ENCODE data around the gene TTPAL.

Gene TTPAL, protein sequence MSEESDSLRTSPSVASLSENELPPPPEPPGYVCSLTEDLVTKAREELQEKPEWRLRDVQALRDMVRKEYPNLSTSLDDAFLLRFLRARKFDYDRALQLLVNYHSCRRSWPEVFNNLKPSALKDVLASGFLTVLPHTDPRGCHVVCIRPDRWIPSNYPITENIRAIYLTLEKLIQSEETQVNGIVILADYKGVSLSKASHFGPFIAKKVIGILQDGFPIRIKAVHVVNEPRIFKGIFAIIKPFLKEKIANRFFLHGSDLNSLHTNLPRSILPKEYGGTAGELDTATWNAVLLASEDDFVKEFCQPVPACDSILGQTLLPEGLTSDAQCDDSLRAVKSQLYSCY

DNA sequence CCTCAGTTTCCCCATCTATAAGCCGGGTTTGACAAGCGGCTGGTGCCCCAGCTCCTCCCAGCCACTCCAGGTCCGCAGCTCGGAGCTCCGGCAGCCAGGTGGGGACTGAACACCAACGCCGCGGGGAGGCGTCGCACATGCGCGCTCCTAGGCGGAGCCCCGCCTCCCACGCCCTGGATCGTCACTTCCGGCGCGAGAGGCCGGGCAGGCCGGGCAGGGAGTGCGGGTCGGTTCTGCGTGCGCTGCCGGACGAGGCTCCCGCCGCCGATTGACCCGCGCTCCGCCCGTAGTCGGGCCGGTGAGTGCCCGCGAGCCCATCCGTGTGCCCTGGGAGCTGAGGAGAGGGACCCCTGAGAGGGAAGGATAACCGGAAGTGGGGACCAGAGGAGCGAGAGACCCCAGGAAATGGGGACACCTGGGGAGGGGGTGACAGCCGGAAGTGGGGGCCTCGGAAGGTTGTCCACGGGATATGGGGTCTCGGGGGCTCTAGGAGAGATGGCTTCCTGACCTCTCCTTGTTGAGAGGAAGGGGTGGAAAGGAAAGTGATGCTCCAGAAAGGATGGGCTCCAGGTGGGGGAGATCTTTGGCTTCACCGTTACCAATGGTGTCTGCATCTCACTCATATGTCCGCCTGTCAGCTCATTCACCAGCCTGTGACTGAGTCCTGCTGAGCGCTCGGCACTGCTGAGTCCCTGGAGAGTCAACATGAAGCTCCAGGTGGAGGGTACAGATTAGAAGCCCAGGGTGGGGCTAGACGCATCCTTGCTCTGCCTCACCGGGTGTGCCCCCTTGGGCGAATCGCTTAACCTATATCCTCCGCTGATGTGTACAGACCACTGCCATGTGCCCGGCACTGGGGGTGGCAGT is at the start of gene TTPAL:
TTPAL (plus strand) TSS at position 181 of the 867 bp plus-strand sequence. CDS start 4,126 bp downstream, outside the sequence.
- peak; percentile 90 for DNase-seq (ENCODE audit: low spot score)

DNA sequence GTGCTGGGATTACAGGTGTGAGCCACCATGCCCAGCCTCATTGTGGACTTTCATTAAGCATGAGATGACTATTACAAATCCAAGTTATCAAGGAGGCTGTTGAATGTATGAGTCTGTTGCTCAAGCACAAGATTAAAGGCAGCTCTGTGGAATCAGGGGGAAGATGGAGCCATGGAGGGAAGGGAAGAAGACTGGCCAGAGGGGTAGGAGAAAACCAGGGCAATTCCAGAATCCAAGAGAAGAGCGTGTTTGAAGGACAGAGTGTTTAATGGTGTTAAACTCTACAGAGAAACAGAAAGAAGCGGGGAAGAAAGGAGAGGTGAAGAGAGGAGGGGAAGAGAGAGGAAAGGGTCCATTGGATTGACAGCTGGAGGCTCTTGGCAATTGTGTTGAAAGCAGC is 49.8 kb upstream of the TTPAL start:
- DNase-seq (ENCODE audit: low spot score), result no peak

DNA sequence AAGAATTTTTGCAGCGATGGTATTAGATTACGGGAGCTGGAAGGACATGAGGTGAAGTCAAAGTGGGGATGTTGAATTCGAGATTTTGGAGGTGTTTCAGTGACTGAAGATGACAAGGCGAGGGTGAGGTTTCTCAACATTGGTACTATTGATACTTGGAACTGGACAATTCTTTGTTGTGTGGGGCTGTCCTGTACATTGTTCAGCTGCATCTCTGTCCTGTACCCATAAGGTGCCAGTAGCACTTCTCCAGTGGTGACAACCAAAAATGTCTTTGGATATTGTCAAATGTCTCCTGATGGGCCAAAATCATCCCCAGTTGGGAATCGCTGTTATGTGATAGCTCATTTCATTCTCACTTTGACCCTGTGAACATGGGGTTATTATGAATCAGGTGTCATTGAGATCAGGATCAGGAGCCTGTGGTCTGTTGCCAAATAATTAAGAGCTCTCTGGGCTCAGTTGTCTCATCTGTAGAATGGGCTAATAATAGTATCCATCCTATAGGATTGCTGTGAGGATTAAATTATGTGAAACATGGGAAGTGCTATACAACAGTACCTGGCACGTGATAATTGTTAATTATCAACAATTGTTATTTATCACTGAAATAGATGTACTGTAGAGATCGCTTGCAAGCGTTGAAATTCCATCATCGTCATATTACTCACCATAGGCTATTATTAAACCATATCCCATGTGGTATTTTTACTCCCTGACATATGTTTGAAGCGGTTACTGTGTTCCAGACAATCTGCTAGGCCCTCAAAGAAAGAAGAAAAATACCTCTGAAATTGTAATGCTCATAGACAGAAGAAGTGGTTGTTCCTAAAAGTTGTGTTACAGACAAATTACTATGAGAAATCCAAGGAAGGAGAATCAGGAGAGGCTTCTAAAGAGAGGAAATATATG is 48.5 kb upstream of the TTPAL start:
- no peak for DNase-seq (ENCODE audit: low spot score)

DNA sequence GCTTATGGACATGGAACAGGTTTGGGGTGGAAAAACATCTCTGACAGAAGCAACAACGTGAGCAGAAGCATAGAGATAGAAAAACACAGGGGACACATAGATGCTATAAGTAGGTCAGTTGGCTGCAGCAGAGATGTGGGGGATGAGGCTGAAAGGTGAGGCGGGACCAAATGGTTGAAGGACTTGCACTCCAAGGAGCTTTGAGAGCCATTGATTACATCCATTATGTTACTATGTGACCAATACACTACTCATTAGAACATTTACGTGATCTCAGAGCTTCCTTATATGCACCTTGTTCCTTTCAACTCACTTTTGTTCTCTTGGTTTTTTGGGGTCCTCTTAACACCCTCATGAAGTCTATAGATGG is 47.9 kb upstream of the TTPAL start:
- DNase-seq (ENCODE audit: low spot score), result no peak

DNA sequence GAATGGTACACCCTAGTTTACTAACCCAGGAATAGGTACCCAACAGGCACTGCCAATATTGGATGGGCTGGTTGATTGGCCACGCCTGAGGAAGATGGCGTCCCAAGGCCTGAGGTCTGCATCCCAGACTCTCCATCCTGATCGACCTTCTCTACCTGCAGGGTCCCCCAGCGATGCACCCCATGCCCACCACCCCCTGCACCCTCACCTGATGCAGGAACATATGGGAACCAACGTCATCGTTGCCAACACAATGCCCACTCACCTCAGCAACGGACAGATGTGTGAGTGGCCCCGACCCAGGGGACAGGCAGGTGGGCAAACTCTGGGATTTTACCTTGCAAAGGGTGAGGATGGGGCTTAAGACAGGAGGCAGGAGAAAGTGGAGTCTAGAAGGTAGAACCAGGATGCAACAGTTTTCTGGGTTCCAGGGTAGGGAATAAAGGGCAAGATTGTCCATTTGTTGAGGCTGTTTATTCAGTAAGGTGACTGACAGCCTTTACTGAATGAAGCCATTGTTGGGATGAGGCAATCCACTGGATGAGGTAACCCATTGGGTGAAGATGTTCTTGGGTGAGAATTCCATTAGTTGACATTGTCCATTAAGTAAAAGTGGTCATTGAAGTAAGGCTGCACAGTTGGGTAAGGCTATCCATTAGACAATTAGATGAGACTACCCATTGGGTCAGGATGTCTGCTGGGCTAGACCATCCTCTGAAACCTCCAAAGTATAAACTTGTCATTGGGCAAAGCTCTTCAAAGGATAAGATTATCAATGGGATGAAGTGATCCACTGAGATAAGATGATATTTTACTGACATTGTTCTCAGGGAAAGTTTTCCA is 47.3 kb upstream of the TTPAL start:
- DNase-seq (ENCODE audit: low spot score), result peak; percentile 59

DNA sequence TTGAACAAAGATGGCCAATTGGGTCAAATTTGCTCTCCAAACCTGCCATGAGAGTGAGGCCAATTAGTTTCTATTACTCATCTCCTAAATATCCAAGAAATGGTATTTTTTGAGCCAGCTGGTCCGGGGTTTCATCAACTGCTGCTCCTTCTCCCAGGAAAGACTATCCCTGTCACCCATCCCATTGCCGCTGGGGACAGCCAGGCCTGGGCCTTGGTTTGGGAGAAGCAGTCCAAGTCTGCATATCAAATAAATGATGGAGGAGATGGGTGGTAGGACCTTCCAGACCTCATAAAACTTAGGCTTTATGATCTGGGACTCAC is 46.7 kb upstream of the TTPAL start:
- no peak for DNase-seq (ENCODE audit: low spot score)

DNA sequence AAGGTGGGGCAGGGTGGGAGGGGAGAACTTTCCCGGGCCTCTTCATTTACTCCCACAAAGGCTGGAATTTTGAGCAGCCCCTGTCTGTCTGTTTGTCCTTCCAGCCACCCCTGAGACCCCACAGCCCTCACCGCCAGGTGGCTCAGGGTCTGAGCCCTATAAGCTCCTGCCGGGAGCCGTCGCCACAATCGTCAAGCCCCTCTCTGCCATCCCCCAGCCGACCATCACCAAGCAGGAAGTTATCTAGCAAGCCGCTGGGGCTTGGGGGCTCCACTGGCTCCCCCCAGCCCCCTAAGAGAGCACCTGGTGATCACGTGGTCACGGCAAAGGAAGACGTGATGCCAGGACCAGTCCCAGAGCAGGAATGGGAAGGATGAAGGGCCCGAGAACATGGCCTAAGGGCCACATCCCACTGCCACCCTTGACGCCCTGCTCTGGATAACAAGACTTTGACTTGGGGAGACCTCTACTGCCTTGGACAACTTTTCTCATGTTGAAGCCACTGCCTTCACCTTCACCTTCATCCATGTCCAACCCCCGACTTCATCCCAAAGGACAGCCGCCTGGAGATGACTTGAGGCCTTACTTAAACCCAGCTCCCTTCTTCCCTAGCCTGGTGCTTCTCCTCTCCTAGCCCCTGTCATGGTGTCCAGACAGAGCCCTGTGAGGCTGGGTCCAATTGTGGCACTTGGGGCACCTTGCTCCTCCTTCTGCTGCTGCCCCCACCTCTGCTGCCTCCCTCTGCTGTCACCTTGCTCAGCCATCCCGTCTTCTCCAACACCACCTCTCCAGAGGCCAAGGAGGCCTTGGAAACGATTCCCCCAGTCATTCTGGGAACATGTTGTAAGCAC is 46.0 kb upstream of the TTPAL start:
- no peak for DNase-seq (ENCODE audit: low spot score)

DNA sequence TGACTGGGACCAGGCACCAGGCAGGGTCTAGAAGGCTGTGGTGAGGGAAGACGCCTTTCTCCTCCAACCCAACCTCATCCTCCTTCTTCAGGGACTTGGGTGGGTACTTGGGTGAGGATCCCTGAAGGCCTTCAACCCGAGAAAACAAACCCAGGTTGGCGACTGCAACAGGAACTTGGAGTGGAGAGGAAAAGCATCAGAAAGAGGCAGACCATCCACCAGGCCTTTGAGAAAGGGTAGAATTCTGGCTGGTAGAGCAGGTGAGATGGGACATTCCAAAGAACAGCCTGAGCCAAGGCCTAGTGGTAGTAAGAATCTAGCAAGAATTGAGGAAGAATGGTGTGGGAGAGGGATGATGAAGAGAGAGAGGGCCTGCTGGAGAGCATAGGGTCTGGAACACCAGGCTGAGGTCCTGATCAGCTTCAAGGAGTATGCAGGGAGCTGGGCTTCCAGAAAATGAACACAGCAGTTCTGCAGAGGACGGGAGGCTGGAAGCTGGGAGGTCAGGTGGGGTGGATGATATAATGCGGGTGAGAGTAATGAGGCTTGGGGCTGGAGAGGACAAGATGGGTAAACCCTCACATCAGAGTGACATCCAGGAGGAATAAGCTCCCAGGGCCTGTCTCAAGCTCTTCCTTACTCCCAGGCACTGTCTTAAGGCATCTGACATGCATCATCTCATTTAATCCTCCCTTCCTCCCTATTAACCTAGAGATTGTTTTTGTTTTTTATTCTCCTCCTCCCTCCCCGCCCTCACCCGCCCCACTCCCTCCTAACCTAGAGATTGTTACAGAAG is 45.2 kb upstream of the TTPAL start:
- DNase-seq (ENCODE audit: low spot score), result no peak

DNA sequence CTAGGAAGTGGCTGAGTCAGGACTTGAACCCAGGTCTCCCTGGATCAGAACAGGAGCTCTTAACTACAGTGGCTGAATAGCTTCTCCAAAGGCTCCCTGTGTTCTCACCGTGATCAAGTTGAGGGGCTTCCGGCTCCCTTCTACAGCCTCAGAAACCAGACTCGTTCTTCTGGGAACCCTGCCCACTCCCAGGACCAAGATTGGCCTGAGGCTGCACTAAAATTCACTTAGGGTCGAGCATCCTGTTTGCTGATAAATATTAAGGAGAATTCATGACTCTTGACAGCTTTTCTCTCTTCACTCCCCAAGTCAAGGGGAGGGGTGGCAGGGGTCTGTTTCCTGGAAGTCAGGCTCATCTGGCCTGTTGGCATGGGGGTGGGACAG is 44.6 kb upstream of the TTPAL start:
- no peak for DNase-seq (ENCODE audit: low spot score)

DNA sequence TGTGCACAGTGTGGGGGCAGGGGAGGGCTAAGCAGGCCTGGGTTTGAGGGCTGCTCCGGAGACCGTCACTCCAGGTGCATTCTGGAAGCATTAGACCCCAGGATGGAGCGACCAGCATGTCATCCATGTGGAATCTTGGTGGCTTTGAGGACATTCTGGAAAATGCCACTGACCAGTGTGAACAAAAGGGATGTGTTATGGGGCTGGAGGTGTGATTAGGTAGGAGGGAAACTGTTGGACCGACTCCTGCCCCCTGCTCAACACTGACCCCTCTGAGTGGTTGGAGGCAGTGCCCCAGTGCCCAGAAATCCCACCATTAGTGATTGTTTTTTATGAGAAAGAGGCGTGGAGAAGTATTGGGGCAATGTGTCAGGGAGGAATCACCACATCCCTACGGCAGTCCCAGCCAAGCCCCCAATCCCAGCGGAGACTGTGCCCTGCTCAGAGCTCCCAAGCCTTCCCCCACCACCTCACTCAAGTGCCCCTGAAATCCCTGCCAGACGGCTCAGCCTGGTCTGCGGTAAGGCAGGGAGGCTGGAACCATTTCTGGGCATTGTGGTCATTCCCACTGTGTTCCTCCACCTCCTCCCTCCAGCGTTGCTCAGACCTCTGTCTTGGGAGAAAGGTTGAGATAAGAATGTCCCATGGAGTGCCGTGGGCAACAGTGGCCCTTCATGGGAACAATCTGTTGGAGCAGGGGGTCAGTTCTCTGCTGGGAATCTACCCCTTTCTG is 44.0 kb upstream of the TTPAL start:
- no peak for DNase-seq (ENCODE audit: low spot score)

DNA sequence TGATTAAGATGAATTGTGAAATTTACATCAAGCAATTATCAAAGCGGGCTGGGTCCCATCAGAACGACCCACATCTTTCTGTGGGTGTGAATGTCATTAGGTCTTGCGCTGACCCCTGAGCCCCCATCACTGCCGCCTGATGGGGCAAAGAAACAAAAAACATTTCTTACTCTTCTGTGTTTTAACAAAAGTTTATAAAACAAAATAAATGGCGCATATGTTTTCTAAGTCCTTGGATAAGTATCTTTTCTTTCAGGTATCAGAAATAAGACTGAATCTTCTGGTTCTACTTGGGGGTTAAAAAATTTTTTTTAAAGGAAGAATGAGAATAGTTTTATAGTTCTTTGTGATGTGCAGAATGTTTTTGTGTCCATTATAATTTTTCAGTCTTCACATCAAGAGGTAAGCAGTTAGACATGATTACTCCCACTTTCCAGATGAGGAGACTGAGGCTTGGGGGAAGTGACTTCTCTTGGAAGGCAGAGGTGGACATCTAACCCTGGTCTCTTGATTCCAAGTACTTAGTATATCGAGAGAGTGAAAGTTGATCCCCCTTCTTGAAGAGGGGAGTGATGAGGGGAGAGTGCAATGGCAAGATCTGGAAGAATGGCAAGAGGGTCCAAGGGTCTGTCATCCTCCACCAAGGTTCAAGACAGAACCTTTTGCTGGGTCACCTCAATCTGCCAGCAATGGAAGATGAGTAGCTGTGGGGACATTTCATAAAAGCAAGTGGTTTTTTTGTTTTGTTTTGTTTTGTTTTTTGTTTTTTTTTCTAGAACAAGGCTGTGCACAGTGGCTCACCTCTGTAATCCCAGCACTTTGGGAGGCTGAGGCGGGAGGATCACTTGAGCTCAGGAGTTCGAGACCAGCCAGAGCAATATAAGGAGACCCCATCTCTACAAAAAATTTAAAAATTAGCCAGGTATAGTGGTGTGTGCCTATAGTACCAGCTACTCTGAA is 42.8 kb upstream of the TTPAL start:
- no peak for DNase-seq (ENCODE audit: low spot score)

DNA sequence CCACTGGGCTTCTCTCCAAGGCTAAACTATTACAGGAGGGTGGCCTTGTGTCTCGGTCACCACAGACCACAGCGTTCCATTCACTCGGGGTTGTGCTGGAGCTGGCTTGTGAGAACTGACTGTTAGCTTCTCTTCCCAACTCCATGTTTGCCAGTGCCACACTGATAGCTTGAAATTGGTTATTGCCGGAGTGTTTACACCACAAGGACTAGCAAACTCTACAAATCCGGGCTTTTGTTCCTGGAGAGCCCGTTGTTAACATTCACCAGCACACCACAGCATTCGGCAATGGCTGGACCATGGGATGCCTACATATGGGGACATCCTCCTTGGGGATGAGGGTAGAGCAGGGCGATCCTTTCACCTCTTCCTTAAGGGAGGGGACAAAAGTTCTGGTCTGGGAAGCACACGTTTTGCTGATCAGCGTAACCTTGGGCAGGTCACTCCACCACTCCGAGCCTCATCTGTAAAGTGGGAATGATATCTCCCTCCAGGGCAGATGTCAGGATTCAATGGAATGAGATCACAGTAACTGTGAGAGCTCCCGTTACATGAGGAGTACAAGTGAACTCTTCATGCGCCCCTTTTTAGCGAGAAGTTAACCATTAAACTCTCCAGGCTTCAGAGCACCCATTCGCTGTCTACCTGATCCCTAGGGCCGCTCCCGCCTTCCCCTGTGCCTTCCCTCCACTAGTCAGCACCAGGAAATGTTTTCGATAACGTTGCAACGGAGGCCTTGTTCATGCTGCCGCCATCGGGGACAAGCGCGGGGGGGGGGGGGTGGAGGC is 41.7 kb upstream of the TTPAL start:
- no peak for DNase-seq (ENCODE audit: low spot score)

DNA sequence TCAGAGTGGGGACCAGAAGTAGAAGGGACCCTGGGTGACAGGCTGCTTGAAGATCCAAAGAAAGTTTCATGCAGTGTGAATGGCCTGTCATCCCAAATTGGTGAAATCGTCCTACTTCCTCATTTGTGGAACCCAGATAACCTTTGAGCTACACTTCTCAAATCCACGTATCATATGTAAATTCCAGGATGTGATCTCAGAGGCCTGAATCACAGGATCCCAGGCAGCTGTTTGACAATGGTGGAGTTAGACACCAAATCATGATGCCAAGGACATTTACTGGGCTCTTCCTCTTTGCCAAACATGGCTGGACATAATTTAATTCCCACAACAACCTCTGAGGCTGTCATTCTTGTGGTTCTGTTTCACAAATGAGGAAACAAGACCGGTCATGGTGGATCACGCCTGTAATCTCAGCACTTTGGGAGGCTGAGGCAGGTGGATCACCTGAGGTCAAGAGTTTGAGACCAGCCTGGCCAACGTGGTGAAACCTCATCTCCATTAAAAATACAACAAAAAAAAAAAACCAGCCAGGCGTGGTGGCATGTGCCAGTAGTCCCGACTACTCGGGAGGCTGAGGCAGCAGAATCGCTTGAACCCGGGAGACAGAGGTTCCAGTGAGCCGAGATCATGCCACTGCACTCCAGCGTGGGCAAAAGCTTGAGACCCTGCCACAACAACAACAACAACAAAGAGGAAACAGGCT is 39.9 kb upstream of the TTPAL start:
- no peak for DNase-seq (ENCODE audit: low spot score)

DNA sequence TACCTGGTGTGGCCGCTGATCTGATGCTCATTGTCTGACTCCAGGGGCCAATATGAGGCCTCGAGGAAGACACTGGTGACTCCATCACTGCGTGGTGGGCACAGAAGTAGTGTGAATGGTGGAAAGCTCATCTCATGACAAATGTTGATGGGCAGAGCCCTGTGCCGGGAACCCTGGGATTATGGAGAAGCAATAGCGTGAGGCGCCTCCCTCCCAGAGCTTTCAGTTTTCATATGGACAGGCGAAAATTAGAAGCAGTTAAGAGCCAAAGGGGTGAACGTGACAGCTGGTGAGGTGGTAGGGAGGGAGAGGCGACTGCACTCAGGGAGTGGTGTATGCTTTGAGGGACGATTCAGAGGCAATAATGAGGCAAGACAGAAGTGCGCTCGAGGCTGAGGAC is 39.3 kb upstream of the TTPAL start:
- no peak for DNase-seq (ENCODE audit: low spot score)

DNA sequence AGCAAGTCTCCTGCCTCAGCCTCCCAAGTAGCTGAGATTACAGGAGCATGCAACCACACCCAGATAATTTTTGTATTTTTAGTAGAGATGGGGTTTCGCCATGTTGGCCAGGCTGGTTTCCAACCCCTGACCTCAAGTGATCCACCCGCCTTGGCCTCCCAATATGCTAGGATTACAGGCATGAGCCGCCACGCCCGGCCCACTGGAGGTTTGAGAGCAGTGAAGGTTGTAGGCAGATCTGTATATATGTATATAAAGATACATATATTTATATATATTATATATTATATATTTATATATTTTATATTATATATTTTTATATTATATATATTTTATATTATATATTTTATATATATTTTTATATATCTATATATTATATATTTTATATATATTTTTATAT is 38.2 kb upstream of the TTPAL start:
- DNase-seq (ENCODE audit: low spot score), result no peak

DNA sequence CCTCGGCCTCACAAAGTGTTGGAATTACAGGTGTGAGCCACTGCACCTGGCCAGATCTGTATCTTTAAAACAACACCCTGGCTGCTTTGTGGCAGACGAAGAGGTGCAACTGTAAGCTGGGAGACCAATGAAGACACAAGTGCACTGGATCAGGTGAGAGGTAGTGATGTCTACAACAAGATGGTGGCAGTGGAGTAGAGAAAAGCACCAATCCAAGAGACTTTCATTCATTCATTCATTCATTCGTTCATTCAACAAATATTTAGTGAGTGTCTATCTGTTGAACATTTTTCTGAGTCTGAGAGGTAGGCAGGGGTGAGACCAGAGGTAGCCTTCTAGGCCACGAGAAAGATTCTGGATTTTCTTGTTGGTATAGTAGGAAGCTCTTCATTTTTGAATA is 36.9 kb upstream of the TTPAL start:
- no peak for DNase-seq (ENCODE audit: low spot score)

DNA sequence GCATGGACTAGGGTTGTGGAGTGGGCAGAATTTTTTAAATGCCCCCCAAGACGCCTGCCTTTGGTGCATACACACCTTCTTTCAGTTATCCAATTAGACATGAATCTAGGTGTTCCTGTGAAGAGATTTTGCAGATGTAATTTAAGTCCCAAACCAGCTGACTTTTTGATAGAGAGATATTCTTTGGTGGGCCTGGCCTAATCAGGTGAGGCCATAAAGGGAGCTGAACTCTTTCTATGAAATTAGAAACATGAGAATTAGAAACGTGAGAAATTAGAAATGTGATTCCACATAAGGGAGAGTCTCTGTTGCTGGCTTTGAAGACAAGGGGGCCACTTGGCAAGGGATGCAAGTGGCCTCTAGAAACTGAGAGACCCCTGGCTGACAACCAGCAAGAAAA is 36.4 kb upstream of the TTPAL start:
- no peak for DNase-seq (ENCODE audit: low spot score)

All from COLO829 (cell line).